NCI-H1092 treated with DMSO at 0.1 percent for 48 hours (cell line): Measurements from ENCODE around the gene LIMS4.
"Not testable (repeated sequence)": the region's sequence is repeated elsewhere in the genome, so short reads cannot be mapped to it uniquely, and the experiment has no call there.

Experiments
- DNase-seq: peaks from one replicate; lab custom pipeline; 2025; lab: John Stamatoyannopoulos, UW

LIMS4 gene

GRCh38 chr2:110472171-110473058 lies at the start of gene LIMS4:
TSS of gene LIMS4 (minus strand) at chr2:110472816. CDS start at chr2:110472778, 38 bp downstream.
- DNase-seq: not testable (repeated sequence)

GRCh38 chr2:110499755-110500377 lies 27.2 kb upstream of the LIMS4 start:
- not testable (repeated sequence) for DNase-seq

GRCh38 chr2:110496027-110496426 lies 23.4 kb upstream of the LIMS4 start:
- not testable (repeated sequence) for DNase-seq

GRCh38 chr2:110494488-110494887 lies 21.9 kb upstream of the LIMS4 start:
- DNase-seq: not testable (repeated sequence)

GRCh38 chr2:110488991-110489390 lies 16.4 kb upstream of the LIMS4 start:
- not testable (repeated sequence) for DNase-seq

- DNase-seq: not testable (repeated sequence)
These were observed 10.1 kb upstream of the LIMS4 start for GRCh38 chr2:110482697-110483096.

- DNase-seq: not testable (repeated sequence)
These were observed 8.6 kb upstream of the LIMS4 start for GRCh38 chr2:110481200-110481599.

- DNase-seq: not testable (repeated sequence)
These were observed 7.5 kb upstream of the LIMS4 start for GRCh38 chr2:110480084-110480483.

GRCh38 chr2:110477370-110477769 lies 4.8 kb upstream of the LIMS4 start:
- not testable (repeated sequence) for DNase-seq

- not testable (repeated sequence) for DNase-seq
These were observed 4.3 kb upstream of the LIMS4 start for GRCh38 chr2:110476952-110477351.

- DNase-seq: not testable (repeated sequence)
These were observed 3.2 kb upstream of the LIMS4 start for GRCh38 chr2:110475627-110476359.

GRCh38 chr2:110474898-110475297 lies 2.3 kb upstream of the LIMS4 start:
- DNase-seq: not testable (repeated sequence)

GRCh38 chr2:110473059-110473358 lies 393 bp upstream of the LIMS4 start:
- DNase-seq: not testable (repeated sequence)

GRCh38 chr2:110468921-110469320 lies 3.7 kb downstream of the LIMS4 start:
- not testable (repeated sequence) for DNase-seq

- not testable (repeated sequence) for DNase-seq
These were observed 7.3 kb downstream of the LIMS4 start for GRCh38 chr2:110465312-110465711.

GRCh38 chr2:110462458-110462857 lies 10.2 kb downstream of the LIMS4 start:
- not testable (repeated sequence) for DNase-seq

- DNase-seq: not testable (repeated sequence)
These were observed 12.3 kb downstream of the LIMS4 start for GRCh38 chr2:110460318-110460717.

- not testable (repeated sequence) for DNase-seq
These were observed 15.4 kb downstream of the LIMS4 start for GRCh38 chr2:110457214-110457590.

GRCh38 chr2:110456291-110457213 lies 16.1 kb downstream of the LIMS4 start:
- not testable (repeated sequence) for DNase-seq

- DNase-seq: not testable (repeated sequence)
These were observed 17.4 kb downstream of the LIMS4 start for GRCh38 chr2:110455080-110455670.

GRCh38 chr2:110450951-110451350 lies 21.7 kb downstream of the LIMS4 start:
- not testable (repeated sequence) for DNase-seq
